ENCODE measurements around the gene FAM131B.

FAM131B gene

GRCh38 chr7:143388051-143388450 is 25.5 kb upstream of the FAM131B start:
- TF ChIP-seq, protein P1, sequence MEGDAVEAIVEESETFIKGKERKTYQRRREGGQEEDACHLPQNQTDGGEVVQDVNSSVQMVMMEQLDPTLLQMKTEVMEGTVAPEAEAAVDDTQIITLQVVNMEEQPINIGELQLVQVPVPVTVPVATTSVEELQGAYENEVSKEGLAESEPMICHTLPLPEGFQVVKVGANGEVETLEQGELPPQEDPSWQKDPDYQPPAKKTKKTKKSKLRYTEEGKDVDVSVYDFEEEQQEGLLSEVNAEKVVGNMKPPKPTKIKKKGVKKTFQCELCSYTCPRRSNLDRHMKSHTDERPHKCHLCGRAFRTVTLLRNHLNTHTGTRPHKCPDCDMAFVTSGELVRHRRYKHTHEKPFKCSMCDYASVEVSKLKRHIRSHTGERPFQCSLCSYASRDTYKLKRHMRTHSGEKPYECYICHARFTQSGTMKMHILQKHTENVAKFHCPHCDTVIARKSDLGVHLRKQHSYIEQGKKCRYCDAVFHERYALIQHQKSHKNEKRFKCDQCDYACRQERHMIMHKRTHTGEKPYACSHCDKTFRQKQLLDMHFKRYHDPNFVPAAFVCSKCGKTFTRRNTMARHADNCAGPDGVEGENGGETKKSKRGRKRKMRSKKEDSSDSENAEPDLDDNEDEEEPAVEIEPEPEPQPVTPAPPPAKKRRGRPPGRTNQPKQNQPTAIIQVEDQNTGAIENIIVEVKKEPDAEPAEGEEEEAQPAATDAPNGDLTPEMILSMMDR (IDR thresholded peaks at IDR 0.05; ENCODE audit: borderline replicate concordance, control extremely low read depth, extremely low read depth, insufficient read depth, missing control alignments), result no peak
- DNase-seq (ENCODE audit: low spot score), result no peak
- in situ Hi-C loops (cut with MboI; ENCODE audit: low sequenced_read_pairs, unreplicated experiment), result no loop called here

- DNase-seq (ENCODE audit: low spot score), result no peak
- in situ Hi-C loops (cut with MboI; ENCODE audit: low sequenced_read_pairs, unreplicated experiment), result no loop called here
- TF ChIP-seq, protein P1 (IDR thresholded peaks at IDR 0.05; ENCODE audit: borderline replicate concordance, control extremely low read depth, extremely low read depth, insufficient read depth, missing control alignments), result no peak
Measured at GRCh38 chr7:143387156-143387975, 24.9 kb upstream of the FAM131B start.

DNA sequence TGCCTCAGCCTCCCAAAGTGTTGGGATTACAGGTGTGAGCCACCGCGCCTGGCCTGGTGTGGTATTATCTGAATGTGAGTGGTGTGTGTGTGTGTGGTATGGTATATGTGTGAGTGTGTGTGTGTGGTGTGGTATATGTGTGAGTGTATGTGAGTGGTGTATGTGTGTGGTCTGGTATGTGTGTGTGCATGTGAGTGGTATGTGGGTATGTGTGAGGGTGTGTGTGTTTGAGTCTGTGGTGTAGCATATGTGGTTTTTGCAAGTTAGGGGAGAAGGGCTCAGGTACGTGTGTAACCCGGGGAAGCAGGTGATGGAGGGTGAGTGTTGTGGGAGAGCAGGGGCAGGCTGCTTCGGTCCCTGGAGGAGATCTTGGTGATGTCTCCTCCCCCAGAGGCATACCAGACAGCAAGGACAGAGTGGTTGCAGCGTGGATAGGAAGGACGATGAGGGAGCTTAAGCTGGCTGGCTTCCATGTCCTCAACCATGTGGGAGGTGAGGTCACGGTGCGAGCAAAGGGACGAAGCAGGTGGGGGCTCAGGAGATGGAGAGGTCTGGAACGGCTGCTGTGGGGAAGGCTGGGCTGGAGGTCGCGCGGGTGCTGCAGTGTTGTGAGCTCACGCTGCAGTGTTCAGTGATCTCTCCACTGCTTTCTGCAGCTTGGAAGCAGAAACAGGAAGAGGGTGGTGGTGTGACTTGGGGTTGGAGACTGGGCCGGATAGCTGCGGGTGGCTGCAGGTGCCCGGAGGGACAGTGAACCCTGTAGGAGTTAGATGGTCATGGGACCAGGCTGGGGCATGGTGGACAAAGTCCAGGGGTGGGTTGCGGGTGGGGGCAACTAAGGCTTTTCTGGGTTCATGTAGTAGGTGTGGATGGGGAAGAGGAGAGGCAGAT is 23.6 kb upstream of the FAM131B start:
- in situ Hi-C loops (cut with MboI; ENCODE audit: low sequenced_read_pairs, unreplicated experiment), result no loop called here
- DNase-seq (ENCODE audit: low spot score), result peak; percentile 29
- TF ChIP-seq, protein P1 (IDR thresholded peaks at IDR 0.05; ENCODE audit: borderline replicate concordance, control extremely low read depth, extremely low read depth, insufficient read depth, missing control alignments), result no peak

DNA sequence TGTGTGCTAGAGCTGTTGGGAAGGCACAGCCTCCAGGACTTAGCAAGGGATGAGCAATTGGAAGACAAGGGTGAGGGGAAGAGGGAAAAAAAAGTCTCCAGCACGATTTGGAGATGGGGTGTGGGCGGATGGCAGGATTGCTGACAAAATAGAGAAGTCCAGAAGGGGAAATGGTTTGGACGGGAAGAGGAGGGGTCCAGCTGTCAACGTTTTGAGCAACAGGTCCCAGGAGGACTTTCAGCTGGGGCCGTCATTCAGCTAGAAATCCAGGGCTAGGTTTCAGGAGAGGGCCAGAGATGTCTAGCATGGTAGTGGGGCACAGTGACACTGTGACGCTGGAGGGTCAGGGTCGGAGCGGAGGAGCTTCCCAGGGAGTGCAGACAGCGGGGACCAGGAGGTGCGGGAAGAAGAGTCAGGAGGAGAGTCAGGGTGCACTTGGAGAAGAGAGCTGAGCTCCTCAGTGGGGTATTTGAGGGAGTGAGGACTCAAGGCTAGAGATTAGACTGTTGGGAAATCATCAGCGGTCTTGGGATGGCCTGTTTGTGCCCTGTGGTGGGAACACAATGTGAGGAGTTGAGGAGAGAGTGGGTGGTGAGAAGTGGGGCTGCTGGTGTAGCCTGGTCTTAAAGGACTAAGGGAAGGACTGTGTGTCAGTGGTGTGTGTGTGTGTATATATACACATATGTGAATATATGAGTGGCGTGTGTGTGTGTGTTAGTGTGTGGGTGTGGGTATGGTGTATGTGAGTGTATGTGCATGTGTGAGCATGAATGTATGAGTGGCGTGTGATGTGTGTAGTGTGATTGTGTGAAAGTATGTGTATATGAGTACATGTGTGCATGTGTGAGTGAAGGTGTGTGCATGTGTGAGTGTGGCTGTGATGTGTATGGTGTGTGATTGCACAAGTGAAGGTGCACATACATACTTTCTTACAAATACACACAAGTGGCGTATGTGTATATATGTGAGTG is 22.4 kb upstream of the FAM131B start:
- in situ Hi-C loops (cut with MboI; ENCODE audit: low sequenced_read_pairs, unreplicated experiment), result no loop called here
- TF ChIP-seq, protein P1 (IDR thresholded peaks at IDR 0.05; ENCODE audit: borderline replicate concordance, control extremely low read depth, extremely low read depth, insufficient read depth, missing control alignments), result no peak

DNA sequence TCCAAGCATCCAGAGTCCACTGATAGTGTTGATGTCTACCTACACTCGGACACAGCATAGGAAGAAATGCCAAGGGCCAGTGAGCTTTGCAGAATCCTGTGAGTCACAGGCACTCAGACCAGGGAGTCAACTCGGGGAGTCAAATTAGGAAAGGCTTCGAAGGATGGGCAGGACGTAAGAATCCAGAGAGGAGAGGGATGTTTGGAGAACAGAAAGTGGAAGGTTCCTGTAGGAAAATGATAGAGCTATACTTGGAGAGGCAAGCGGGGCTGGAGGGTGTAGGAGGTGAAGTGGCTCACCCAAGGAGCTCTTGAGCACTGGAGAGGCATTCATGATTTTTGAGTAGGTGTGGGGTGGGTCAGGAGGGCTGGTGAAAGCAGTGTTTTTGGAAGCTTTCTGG is 21.6 kb upstream of the FAM131B start:
- DNase-seq (ENCODE audit: low spot score), result no peak
- TF ChIP-seq, protein P1 (IDR thresholded peaks at IDR 0.05; ENCODE audit: borderline replicate concordance, control extremely low read depth, extremely low read depth, insufficient read depth, missing control alignments), result no peak
- in situ Hi-C loops (cut with MboI; ENCODE audit: low sequenced_read_pairs, unreplicated experiment), result no loop called here

More for the DNA sequence above, 22.4 kb upstream of the FAM131B start:
- no peak for DNase-seq (ENCODE audit: low spot score)

- DNase-seq (ENCODE audit: low spot score), result no peak
- TF ChIP-seq, protein P1 (IDR thresholded peaks at IDR 0.05; ENCODE audit: borderline replicate concordance, control extremely low read depth, extremely low read depth, insufficient read depth, missing control alignments), result no peak
- in situ Hi-C loops (cut with MboI; ENCODE audit: low sequenced_read_pairs, unreplicated experiment), result no loop called here
Measured at GRCh38 chr7:143383642-143383957, 21.1 kb upstream of the FAM131B start.
